BLaER1 treated with 17β-estradiol and CSF1 and Interleukin-3, amounts not matched to agents 10 nM and 100 nM (cell line): ENCODE measurements around the gene RIOX2.

Experiments
- H3K27ac ChIP-seq, 11 experiments: shearing (Covaris generic); formaldehyde crosslinking; 2 replicates each; pipeline ENCODE4 v1.8.1; 2022
- H3K27me3 ChIP-seq, 11 experiments: shearing (Covaris generic); formaldehyde crosslinking; 2 replicates each; pipeline ENCODE4 v1.8.1; 2022
- H3K36me3 ChIP-seq, 11 experiments: shearing (Covaris generic); formaldehyde crosslinking; 2 replicates each; pipeline ENCODE4 v1.8.1; 2022
- H3K4me1 ChIP-seq, 10 experiments: shearing (Covaris generic); formaldehyde crosslinking; 2 replicates each; pipeline ENCODE4 v1.8.1; 2022
- H3K4me2 ChIP-seq, 11 experiments: shearing (Covaris generic); formaldehyde crosslinking; 2 replicates each; pipeline ENCODE4 v1.8.1; 2022
- H3K4me3 ChIP-seq, 10 experiments: shearing (Covaris generic); formaldehyde crosslinking; 2 replicates each; pipeline ENCODE4 v1.8.1; 2022
- H3K9ac ChIP-seq, 11 experiments: shearing (Covaris generic); formaldehyde crosslinking; 2 replicates each; pipeline ENCODE4 v1.8.1; 2022
- H3K9me3 ChIP-seq, 11 experiments: shearing (Covaris generic); formaldehyde crosslinking; replicated peaks in 1 of 11; 2 replicates each; pipeline ENCODE4 v1.8.1; 2022
- H4K20me1 ChIP-seq, 11 experiments: shearing (Covaris generic); formaldehyde crosslinking; 2 replicates each; pipeline ENCODE4 v1.8.1; 2022
- Cebpa-rat ChIP-seq, 11 experiments: shearing (Covaris generic); IDR thresholded peaks; 2 replicates each; pipeline ENCODE4 v1.8.1; 2022

The RIOX2 gene

DNA sequence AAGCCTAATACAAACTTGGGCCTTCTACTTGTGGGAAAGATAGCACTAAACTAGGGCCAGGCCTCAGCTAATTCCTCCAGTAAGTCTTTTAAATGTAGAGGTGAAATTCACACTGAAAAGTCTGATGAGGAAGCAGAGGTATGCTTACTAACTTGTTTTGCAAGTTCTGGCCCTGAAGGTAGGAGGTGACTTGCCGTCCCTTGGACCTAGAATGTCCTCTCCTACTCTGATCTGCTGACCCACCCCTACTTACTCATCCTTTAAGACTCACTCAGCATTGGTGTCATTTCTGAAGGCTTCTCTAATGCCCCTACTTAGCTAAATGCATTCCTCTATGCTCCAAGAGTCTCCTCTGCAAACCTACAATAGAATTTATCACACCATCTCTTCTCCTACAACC, 19.4 kb downstream of the RIOX2 start:
- TF ChIP-seq Cebpa-rat (IDR thresholded peaks at IDR 0.05), result no peak
- H3K27me3 ChIP-seq, result no peaks in the 10 kb centered on the region
- H3K9ac ChIP-seq, result no peak overlapping the region
- peaks cover 74 to 100% (median 95%) of the 10 kb centered on the region in 11 experiments for H3K36me3 ChIP-seq
- peaks cover 0 to 21% (median 0%) of the 10 kb centered on the region in 11 experiments; a peak in 4 of 22 replicates for H4K20me1 ChIP-seq
- no peak overlapping the region; a peak in 1 of 22 replicates for H3K4me2 ChIP-seq
- H3K4me3 ChIP-seq, result no peak overlapping the region
- peaks cover 4 to 19% (median 11%) of the 10 kb centered on the region in 10 experiments; a peak in 16 of 20 replicates for H3K4me1 ChIP-seq
- H3K27ac ChIP-seq, result no peak overlapping the region
- no peaks in the 10 kb centered on the region for H3K9me3 ChIP-seq

DNA sequence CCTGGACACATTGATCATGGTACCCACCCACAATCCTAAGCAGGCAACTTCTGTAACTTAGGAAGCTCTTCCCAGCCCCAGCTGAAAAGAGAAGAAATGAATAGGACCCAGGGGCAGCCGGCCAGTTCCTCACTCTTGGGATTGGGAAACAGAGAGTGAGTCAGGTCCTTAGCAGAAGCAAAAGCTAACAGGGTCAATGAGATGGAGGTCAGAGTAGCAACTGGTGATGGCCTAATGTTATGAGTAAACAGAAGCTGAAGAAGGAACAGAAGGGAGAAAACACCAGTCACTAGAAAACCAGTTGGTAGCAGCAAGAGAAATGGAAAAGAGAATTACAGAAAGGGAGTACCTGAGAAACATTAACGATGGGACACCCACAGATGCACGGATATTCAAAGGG, 20.0 kb downstream of the RIOX2 start:
- Histone ChIP-seq H3K4me3 (no peak overlapping the region), H3K9me3 (no peaks in the 10 kb centered on the region), H3K4me2 (no peak overlapping the region; a peak in 1 of 22 replicates), H3K4me1 (peaks cover 4 to 19% (median 11%) of the 10 kb centered on the region in 10 experiments; a peak in 16 of 20 replicates), H4K20me1 (peaks cover 0 to 26% (median 0%) of the 10 kb centered on the region in 11 experiments; a peak in 4 of 22 replicates), H3K27me3 (no peaks in the 10 kb centered on the region), H3K36me3 (peaks cover 75 to 100% (median 95%) of the 10 kb centered on the region in 11 experiments), H3K9ac (no peak overlapping the region), H3K27ac (no peak overlapping the region)
- no peak for TF ChIP-seq Cebpa-rat (IDR thresholded peaks at IDR 0.05)

DNA sequence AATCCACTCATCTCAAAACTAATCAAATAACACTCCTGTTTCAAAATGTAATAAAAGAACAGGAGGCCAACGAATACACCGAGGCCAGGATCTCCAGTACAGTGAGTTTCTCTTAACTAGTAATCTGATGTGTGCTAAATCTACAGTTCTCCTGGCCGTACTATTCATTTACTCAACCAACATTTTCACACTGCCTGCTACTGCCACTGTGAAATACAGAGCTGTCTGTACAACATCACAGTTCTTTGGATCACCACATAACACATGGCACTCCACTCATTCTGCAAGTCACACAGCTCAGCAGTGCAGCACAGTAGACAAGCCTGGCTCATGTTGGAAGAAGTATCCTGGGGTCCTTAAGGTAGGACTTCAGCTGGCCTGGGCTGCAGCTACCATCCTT, 21.9 kb downstream of the RIOX2 start:
- Histone ChIP-seq H3K4me2 (no peak overlapping the region), H3K27me3 (no peaks in the 10 kb centered on the region), H3K4me1 (peaks cover 4 to 15% (median 11%) of the 10 kb centered on the region in 10 experiments; a peak in 16 of 20 replicates), H3K9ac (no peak overlapping the region), H3K9me3 (no peaks in the 10 kb centered on the region), H3K4me3 (no peak overlapping the region), H4K20me1 (peaks cover 0 to 25% (median 0%) of the 10 kb centered on the region in 11 experiments; a peak in 4 of 22 replicates), H3K36me3 (peaks cover 87 to 100% (median 97%) of the 10 kb centered on the region in 11 experiments), H3K27ac (no peak overlapping the region)
- TF ChIP-seq Cebpa-rat (IDR thresholded peaks at IDR 0.05), result no peak

DNA sequence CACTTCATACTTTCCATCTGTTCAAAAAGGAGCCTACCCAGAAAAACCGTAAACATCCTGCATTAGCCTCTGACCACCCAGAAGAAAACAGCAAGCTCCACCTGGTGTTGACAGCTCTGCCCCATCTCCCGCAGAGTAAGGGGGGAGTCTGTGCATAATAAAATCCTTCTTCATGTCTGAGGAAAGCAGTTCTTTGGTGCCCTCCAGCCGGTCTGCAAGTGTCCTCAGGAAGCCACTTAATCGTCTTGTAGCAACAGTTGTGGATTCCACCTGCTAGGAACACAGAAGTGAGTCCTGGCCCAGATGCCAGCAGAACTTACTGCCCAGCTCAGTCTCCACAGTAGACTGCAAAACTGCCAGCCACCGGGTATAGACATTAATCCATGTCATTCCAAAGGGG, 22.5 kb downstream of the RIOX2 start:
- no peak overlapping the region for H3K4me2 ChIP-seq
- H3K27ac ChIP-seq, result no peak overlapping the region
- no peak overlapping the region for H3K4me3 ChIP-seq
- peaks cover 2 to 8% (median 5%) of the 10 kb centered on the region in 10 experiments; a peak in 16 of 20 replicates for H3K4me1 ChIP-seq
- H3K27me3 ChIP-seq, result no peaks in the 10 kb centered on the region
- TF ChIP-seq Cebpa-rat (IDR thresholded peaks at IDR 0.05), result no peak
- no peaks in the 10 kb centered on the region for H3K9me3 ChIP-seq
- H3K36me3 ChIP-seq, result peaks cover 93 to 100% (median 98%) of the 10 kb centered on the region in 11 experiments
- no peak overlapping the region for H3K9ac ChIP-seq
- H4K20me1 ChIP-seq, result peaks cover 0 to 19% (median 0%) of the 10 kb centered on the region in 11 experiments; a peak in 4 of 22 replicates

DNA sequence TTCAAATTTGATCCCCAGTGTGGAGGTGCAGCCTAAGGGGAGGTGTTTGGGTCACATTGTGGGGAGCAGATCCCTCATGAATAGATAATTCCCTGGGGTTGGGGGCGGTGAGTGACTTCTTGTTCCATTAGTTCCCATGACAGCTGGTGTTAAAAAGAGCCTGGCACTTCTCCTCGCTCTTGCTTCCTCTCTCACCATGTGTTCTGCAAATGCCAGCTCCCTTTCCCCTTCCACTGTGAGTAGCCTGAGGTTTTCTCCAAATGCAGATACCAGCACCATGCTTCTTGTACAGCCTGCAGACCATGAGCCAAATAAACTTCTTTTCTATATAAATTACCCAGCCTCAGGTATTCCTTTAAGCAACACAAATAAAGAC, 23.1 kb downstream of the RIOX2 start:
- no peak overlapping the region for H3K27ac ChIP-seq
- peaks cover 0 to 16% (median 0%) of the 10 kb centered on the region in 11 experiments; a peak in 2 of 22 replicates for H4K20me1 ChIP-seq
- H3K4me1 ChIP-seq, result peaks cover 0 to 2% (median under 1%) of the 10 kb centered on the region in 10 experiments; a peak in 8 of 20 replicates
- H3K4me3 ChIP-seq, result no peak overlapping the region
- no peak for TF ChIP-seq Cebpa-rat (IDR thresholded peaks at IDR 0.05)
- no peaks in the 10 kb centered on the region for H3K27me3 ChIP-seq
- no peak overlapping the region for H3K9ac ChIP-seq
- peaks cover 96 to 100% (median 99%) of the 10 kb centered on the region in 11 experiments for H3K36me3 ChIP-seq
- H3K9me3 ChIP-seq, result no peaks in the 10 kb centered on the region
- H3K4me2 ChIP-seq, result no peak overlapping the region

DNA sequence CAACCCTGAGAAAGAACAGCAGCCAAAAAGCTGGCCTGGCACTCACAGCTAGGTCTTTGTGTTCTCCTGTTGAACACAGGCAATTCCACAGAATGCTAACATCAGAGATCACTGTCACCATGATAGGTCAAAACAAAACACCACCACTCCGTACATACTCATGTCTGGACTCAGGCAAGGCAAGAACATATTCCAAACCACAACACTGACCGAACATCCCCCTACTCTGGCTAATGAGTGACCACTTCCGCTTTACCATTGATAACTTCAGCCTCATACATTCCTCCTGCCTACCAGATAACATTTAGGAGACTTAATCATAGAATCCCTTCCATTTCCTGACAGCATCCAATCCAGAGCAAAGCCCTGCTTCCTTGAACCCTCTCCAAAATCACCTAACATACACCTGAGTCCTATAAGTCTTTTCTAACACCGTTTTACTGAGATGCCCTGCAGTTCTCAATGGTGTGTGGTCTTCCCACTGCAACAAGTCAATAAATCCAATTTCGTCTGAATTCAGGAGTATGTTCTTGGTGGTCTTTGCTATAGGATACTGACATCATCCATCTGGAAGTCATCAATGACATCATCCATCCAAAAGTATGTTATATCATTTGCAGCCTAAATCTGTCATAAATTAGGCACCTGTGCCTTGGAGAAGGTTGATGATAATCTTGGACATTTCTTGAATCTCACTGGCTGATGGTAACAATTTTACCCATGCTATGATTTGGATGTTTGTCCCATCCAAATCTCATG, 23.7 kb downstream of the RIOX2 start:
- Histone ChIP-seq H3K27me3 (no peaks in the 10 kb centered on the region), H3K9ac (no peak overlapping the region), H4K20me1 (peaks cover 0 to 16% (median 0%) of the 10 kb centered on the region in 11 experiments; a peak in 2 of 22 replicates), H3K27ac (no peak overlapping the region), H3K9me3 (no peaks in the 10 kb centered on the region), H3K36me3 (peaks cover 96 to 100% (median 99%) of the 10 kb centered on the region in 11 experiments), H3K4me1 (no peaks in the 10 kb centered on the region; a peak in 1 of 20 replicates), H3K4me2 (no peak overlapping the region), H3K4me3 (no peak overlapping the region)
- no peak for TF ChIP-seq Cebpa-rat (IDR thresholded peaks at IDR 0.05)

DNA sequence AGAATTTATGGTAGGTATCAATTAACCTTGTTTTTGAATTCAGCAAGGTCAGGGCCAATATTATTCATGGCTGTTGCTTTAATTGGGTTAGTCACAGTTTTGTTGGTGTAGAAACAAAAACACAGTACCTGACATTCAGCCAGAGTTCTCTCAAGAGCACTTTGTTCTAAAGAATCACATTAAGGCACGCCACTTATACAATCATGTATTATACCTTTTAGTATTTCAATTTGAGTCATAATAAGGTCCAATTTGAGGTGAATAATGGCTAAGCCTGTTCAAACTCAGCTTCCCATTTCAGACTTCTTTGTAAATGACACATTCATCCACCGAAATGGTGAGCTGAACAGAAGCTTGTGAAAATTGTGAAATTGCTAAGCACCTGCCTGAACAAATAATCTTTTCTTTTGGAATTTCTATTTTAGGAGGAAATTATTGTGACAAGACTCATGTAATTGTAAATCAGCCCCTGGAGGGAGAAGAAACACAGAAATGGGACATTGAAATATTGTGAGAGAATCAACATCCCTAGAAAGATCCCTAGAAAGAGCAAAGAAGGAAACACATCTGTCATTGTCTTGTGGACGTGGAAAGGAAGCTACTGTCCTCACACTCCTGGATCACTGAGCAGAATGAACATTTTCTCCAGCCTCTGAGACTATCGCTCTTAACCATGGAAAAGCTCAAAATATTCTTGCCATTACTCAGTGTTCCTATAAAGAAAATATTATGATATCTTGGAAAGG, 29.3 kb downstream of the RIOX2 start:
- no peaks in the 10 kb centered on the region for H3K27me3 ChIP-seq
- H3K9ac ChIP-seq, result no peak overlapping the region
- H3K27ac ChIP-seq, result no peak overlapping the region
- H3K4me2 ChIP-seq, result no peak overlapping the region
- no peak for TF ChIP-seq Cebpa-rat (IDR thresholded peaks at IDR 0.05)
- H3K36me3 ChIP-seq, result peaks cover 61 to 98% (median 78%) of the 10 kb centered on the region in 11 experiments
- H3K4me1 ChIP-seq, result no peaks in the 10 kb centered on the region
- H3K9me3 ChIP-seq, result no peaks in the 10 kb centered on the region
- peaks cover 0 to 5% (median 0%) of the 10 kb centered on the region in 11 experiments; a peak in 1 of 22 replicates for H4K20me1 ChIP-seq
- no peak overlapping the region for H3K4me3 ChIP-seq

DNA sequence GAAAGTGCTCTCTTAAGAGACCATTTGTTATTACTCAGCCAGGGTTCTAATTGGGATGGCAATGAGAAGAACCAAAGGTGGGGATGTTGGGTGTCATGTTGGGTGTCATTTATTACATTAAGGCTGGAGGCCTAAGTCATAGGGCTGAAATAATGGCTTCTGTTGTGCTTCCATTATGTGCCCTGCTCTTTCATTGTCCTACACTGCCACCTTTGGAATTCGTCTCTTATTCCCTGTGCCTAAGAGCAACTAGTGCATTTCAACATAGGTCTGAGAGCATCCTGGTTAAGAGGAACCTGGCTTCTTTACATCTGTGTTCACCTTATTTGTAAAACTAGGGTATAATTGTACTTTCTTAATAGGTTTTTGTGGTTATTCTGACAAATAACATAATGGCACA, 32.2 kb downstream of the RIOX2 start:
- Histone ChIP-seq H3K36me3 (peaks cover 33 to 98% (median 60%) of the 10 kb centered on the region in 11 experiments), H3K4me3 (no peak overlapping the region), H3K4me1 (no peaks in the 10 kb centered on the region), H3K27ac (no peak overlapping the region), H4K20me1 (no peaks in the 10 kb centered on the region), H3K4me2 (no peak overlapping the region), H3K9ac (no peak overlapping the region), H3K9me3 (no peaks in the 10 kb centered on the region), H3K27me3 (no peaks in the 10 kb centered on the region)
- TF ChIP-seq Cebpa-rat (IDR thresholded peaks at IDR 0.05), result no peak

DNA sequence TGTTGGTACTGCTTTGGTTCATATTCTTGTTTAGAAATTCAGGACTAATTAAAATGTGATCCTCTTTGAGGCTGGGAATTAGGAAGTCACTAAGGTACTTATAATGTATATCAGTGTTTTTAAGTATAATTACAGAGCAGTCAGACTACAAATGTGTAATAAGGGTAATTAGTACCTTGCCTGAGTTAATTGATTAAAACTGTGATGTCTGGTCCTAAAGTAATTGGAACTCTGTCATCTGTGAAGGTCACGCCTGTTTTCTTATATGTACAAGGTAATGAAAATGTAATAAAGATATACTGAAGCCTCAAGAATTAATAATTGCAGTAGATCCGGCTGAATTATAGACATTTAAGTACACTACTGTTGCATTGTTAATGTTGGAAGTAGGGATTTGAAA, 32.8 kb downstream of the RIOX2 start:
- no peaks in the 10 kb centered on the region for H3K27me3 ChIP-seq
- no peaks in the 10 kb centered on the region for H3K4me1 ChIP-seq
- no peaks in the 10 kb centered on the region for H4K20me1 ChIP-seq
- H3K4me3 ChIP-seq, result no peak overlapping the region
- no peak overlapping the region for H3K9ac ChIP-seq
- no peaks in the 10 kb centered on the region for H3K9me3 ChIP-seq
- H3K4me2 ChIP-seq, result no peak overlapping the region
- peaks cover 27 to 98% (median 53%) of the 10 kb centered on the region in 11 experiments for H3K36me3 ChIP-seq
- H3K27ac ChIP-seq, result no peak overlapping the region
- no peak for TF ChIP-seq Cebpa-rat (IDR thresholded peaks at IDR 0.05)
